Prostate gland (tissue), 2 donors: ENCODE results near the gene PNMA1. TPM values are rescaled to one million over a fixed set of nuclear protein-coding genes. Genes with fewer than 3 reads are reported as not detected.

Source experiments
- DNase-seq: peaks from one replicate; pipeline ENCODE4 v3.0.0-alpha.2; 2019; ENCODE audit warnings: low spot score
- H3K27ac ChIP-seq, 2 donors: fragments of 200-600 bp; sonication (generic); 2 replicates each; pipeline ENCODE4 v1.5.1; 2017 to 2019
- H3K27me3 ChIP-seq: fragments of 200-600 bp; sonication (generic); replicated peaks from 2 replicates; pipeline ENCODE4 v1.5.1; 2019; ENCODE audit not compliant: insufficient read depth
- H3K36me3 ChIP-seq, 2 donors: fragments of 200-600 bp; sonication (generic); 1 replicate in 1 of 2; 2 replicates in 1 of 2; pipeline versions ENCODE4 v1.5.1 to v1.8.1; 2017 to 2019
- H3K4me1 ChIP-seq: fragments of 200-600 bp; sonication (generic); replicated peaks from 2 replicates; pipeline ENCODE4 v1.5.1; 2019
- H3K4me3 ChIP-seq, 2 donors: fragments of 200-600 bp; sonication (generic); 2 replicates each; pipeline ENCODE4 v1.5.1; 2017 to 2019
- H3K9me3 ChIP-seq: fragments of 200-600 bp; sonication (generic); 2 replicates; pipeline ENCODE4 v1.5.1; 2017
- CTCF ChIP-seq, 4 experiments: fragments of 200-600 bp in 2 of 4; fragments of 450-650 bp in 2 of 4; sonication (generic) in 2 of 4; IDR thresholded peaks; 1 replicate in 3 of 4; 2 replicates in 1 of 4; pipeline ENCODE4 v1.5.1; 2016 to 2019; ENCODE audit warnings: antibody characterized with exemption in 4 of 4, mild to moderate bottlenecking in 2 of 4, moderate library complexity in 2 of 4
- POLR2A ChIP-seq: fragments of 450-650 bp; IDR thresholded peaks from one replicate; pipeline ENCODE4 v1.6.1; 2016; ENCODE audit warnings: antibody characterized with exemption, mild to moderate bottlenecking
- POLR2AphosphoS5 ChIP-seq: sonication (generic); formaldehyde crosslinking; IDR thresholded peaks from one replicate; pipeline ENCODE4 v1.6.1; 2017; ENCODE audit warnings: antibody characterized with exemption
- WGBS: methylation state at CpG from one replicate; pipeline ENCODE4 v1.1.5; 2018; 5-methylcytosine and 5-hydroxymethylcytosine counted together
- intact Hi-C: fragments of 100-400 bp; cut with DNase I; formaldehyde crosslinking; loops from one replicate; pipeline ENCODE4 v1.14.2; 2022
- total RNA-seq, 2 donors: library from RNA; depleted of rRNA; stranded (reverse); fragments of >200 nt; gene quantifications; one replicate each; pipeline ENCODE4 v1.1.0, GENCODE V29; 2016

The PNMA1 gene
- total RNA-seq, 2 donors from 2014 or later, result 18.6 to 62.7 TPM

GRCh38 chr14:73685328-73685727, 28.9 kb downstream of the PNMA1 start:
- H3K4me1 ChIP-seq, result no peaks in the 10 kb centered on the region
- no peak overlapping the region for H3K4me3 ChIP-seq
- H3K27ac ChIP-seq, result no peak overlapping the region
- TF ChIP-seq POLR2AphosphoS5 (no peak), POLR2A (no peak), CTCF (IDR thresholded peaks at IDR 0.05) (no peak)
- H3K36me3 ChIP-seq, result no peaks in the 10 kb centered on the region
- no peaks in the 10 kb centered on the region for H3K27me3 ChIP-seq
- intact Hi-C loops, result no loop called here
- H3K9me3 ChIP-seq, result no peaks in the 10 kb centered on the region
- WGBS, result 87% methylated on average over 9 of the region's 9 CpGs
- no peak for DNase-seq

- no peaks in the 10 kb centered on the region for H3K36me3 ChIP-seq
- no peak for TF ChIP-seq POLR2A
- TF ChIP-seq CTCF (IDR thresholded peaks at IDR 0.05), result no peak
- TF ChIP-seq POLR2AphosphoS5, result no peak
- no peak overlapping the region for H3K27ac ChIP-seq
- intact Hi-C loops, result no loop called here
- 79% methylated on average over 5 of the region's 5 CpGs for WGBS
- no peaks in the 10 kb centered on the region for H3K27me3 ChIP-seq
- no peak for DNase-seq
- H3K9me3 ChIP-seq, result no peaks in the 10 kb centered on the region
- H3K4me3 ChIP-seq, result no peak overlapping the region
- no peaks in the 10 kb centered on the region for H3K4me1 ChIP-seq
Observed at GRCh38 chr14:73684627-73685026, 29.6 kb downstream of the PNMA1 start.

GRCh38 chr14:73680821-73681220, 33.4 kb downstream of the PNMA1 start:
- no peaks in the 10 kb centered on the region for H3K4me1 ChIP-seq
- TF ChIP-seq POLR2A (no peak), POLR2AphosphoS5 (no peak), CTCF (IDR thresholded peaks at IDR 0.05) (no peak)
- no peak for DNase-seq
- intact Hi-C loops, result no loop called here
- H3K27me3 ChIP-seq, result no peaks in the 10 kb centered on the region
- 97% methylated on average over 5 of the region's 5 CpGs for WGBS
- no peaks in the 10 kb centered on the region for H3K36me3 ChIP-seq
- H3K9me3 ChIP-seq, result no peaks in the 10 kb centered on the region
- no peak overlapping the region for H3K4me3 ChIP-seq
- H3K27ac ChIP-seq, result no peak overlapping the region

GRCh38 chr14:73678698-73679097, 35.5 kb downstream of the PNMA1 start:
- TF ChIP-seq POLR2AphosphoS5, result no peak
- no peak for TF ChIP-seq CTCF (IDR thresholded peaks at IDR 0.05)
- TF ChIP-seq POLR2A, result no peak
- no peak overlapping the region for H3K4me3 ChIP-seq
- WGBS, result 98% methylated on average over 4 of the region's 4 CpGs

GRCh38 chr14:73674986-73675385, 39.2 kb downstream of the PNMA1 start:
- no peaks in the 10 kb centered on the region for H3K9me3 ChIP-seq
- intact Hi-C loops, result no loop called here
- H3K36me3 ChIP-seq, result no peaks in the 10 kb centered on the region
- no peaks in the 10 kb centered on the region for H3K4me1 ChIP-seq
- DNase-seq, result no peak
- H3K27me3 ChIP-seq, result no peaks in the 10 kb centered on the region
- no peak overlapping the region for H3K27ac ChIP-seq
- H3K4me3 ChIP-seq, result no peak overlapping the region
- 75% methylated on average over 3 of the region's 3 CpGs for WGBS
- no peak for TF ChIP-seq POLR2A
- TF ChIP-seq CTCF (IDR thresholded peaks at IDR 0.05), result no peak
- TF ChIP-seq POLR2AphosphoS5, result no peak

More at GRCh38 chr14:73678698-73679097, 35.5 kb downstream of the PNMA1 start:
- intact Hi-C loops, result no loop called here
- no peaks in the 10 kb centered on the region for H3K9me3 ChIP-seq
- no peaks in the 10 kb centered on the region for H3K27me3 ChIP-seq
- no peak overlapping the region for H3K27ac ChIP-seq
- no peaks in the 10 kb centered on the region for H3K36me3 ChIP-seq
- no peaks in the 10 kb centered on the region for H3K4me1 ChIP-seq
- no peak for DNase-seq
